Neural progenitor cell (in vitro differentiated cells): ENCODE results near the gene CDH11. TPM values are rescaled to one million over a fixed set of nuclear protein-coding genes. Genes with fewer than 3 reads are reported as not detected.

Source experiments
- DNase-seq: peaks from one replicate; pipeline ENCODE4 v3.0.0-alpha.2; 2016; ENCODE audit warnings: low spot score
- H2AFZ ChIP-seq: fragments of 200-600 bp; sonication (generic); replicated peaks from 2 replicates; pipeline ENCODE4 v1.6.1; 2016; ENCODE audit warnings: antibody characterized with exemption
- H3F3A ChIP-seq: fragments of 200-600 bp; sonication (generic); 2 replicates; pipeline ENCODE4 v1.6.1; 2016; ENCODE audit warnings: antibody characterized with exemption, low read depth
- H3K27ac ChIP-seq: fragments of 200-600 bp; sonication (generic); 2 replicates; pipeline ENCODE4 v1.5.1; 2016; ENCODE audit warnings: mild to moderate bottlenecking
- H3K27me3 ChIP-seq: fragments of 200-600 bp; sonication (generic); 2 replicates; pipeline ENCODE4 v1.6.1; 2016; ENCODE audit warnings: mild to moderate bottlenecking, moderate library complexity
- H3K36me3 ChIP-seq: fragments of 200-600 bp; sonication (generic); 2 replicates; pipeline ENCODE4 v1.5.1; 2016
- H3K4me1 ChIP-seq: fragments of 200-600 bp; sonication (generic); 2 replicates; pipeline ENCODE4 v1.6.1; 2016; ENCODE audit warnings: mixed run types
- H3K4me2 ChIP-seq: fragments of 200-600 bp; sonication (generic); 2 replicates; pipeline ENCODE4 v1.6.1; 2016
- H3K4me3 ChIP-seq: fragments of 200-600 bp; sonication (generic); 2 replicates; pipeline ENCODE4 v1.5.1; 2016
- H3K79me2 ChIP-seq: fragments of 200-600 bp; sonication (generic); 2 replicates; pipeline ENCODE4 v1.6.1; 2016; ENCODE audit warnings: low read depth
- H3K9ac ChIP-seq: fragments of 200-600 bp; sonication (generic); 2 replicates; pipeline ENCODE4 v1.6.1; 2016
- H3K9me3 ChIP-seq: fragments of 200-600 bp; sonication (generic); 2 replicates; pipeline ENCODE4 v1.5.1; 2016; ENCODE audit warnings: low read depth
- H4K20me1 ChIP-seq: fragments of 200-600 bp; sonication (generic); 2 replicates; pipeline ENCODE4 v1.6.1; 2016; ENCODE audit warnings: low read depth
- H3K27ac Mint-ChIP-seq: 3 replicates; pipeline ENCODE4 v1.8.0; 2021; ENCODE audit warnings: mixed read lengths
- H3K27me3 Mint-ChIP-seq: 2 replicates; pipeline ENCODE4 v1.8.0; 2022; ENCODE audit warnings: low read depth, mild to moderate bottlenecking, inconsistent platforms, moderate library complexity, mixed read lengths; ENCODE audit not compliant: insufficient read depth
- H3K36me3 Mint-ChIP-seq: 3 replicates; pipeline ENCODE4 v1.8.0; 2021; ENCODE audit warnings: mixed read lengths
- H3K4me1 Mint-ChIP-seq: 3 replicates; pipeline ENCODE4 v1.8.0; 2021; ENCODE audit warnings: mixed read lengths
- H3K4me3 Mint-ChIP-seq: 3 replicates; pipeline ENCODE4 v1.8.0; 2021; ENCODE audit warnings: mild to moderate bottlenecking, moderate library complexity, mixed read lengths
- H3K9me3 Mint-ChIP-seq: 3 replicates; pipeline ENCODE4 v1.8.0; 2020; ENCODE audit warnings: mixed read lengths
- EZH2 ChIP-seq: fragments of 200-600 bp; sonication (generic); IDR thresholded peaks from 2 replicates; pipeline ENCODE4 v1.6.1; 2017; ENCODE audit warnings: antibody characterized with exemption, mild to moderate bottlenecking, moderate library complexity
- EZH2phosphoT487 ChIP-seq: fragments of 200-600 bp; sonication (generic); IDR thresholded peaks from 2 replicates; pipeline ENCODE4 v1.6.1; 2017; ENCODE audit warnings: antibody characterized with exemption
- total RNA-seq: library from RNA; depleted of rRNA; stranded (reverse); fragments of >200 nt; gene quantifications from 2 replicates; pipeline ENCODE4 v1.2.3, GENCODE V29; 2015; ENCODE audit warnings: low replicate concordance
- TF ChIP-seq, protein P1 (sequence below): fragments of 200-600 bp; sonication (generic); IDR thresholded peaks from 2 replicates; pipeline ENCODE4 v1.5.1; 2017; ENCODE audit warnings: antibody characterized with exemption, mild to moderate bottlenecking

Gene CDH11
- total RNA-seq, 1 donor from 2014 or later: 98.5 TPM

DNA sequence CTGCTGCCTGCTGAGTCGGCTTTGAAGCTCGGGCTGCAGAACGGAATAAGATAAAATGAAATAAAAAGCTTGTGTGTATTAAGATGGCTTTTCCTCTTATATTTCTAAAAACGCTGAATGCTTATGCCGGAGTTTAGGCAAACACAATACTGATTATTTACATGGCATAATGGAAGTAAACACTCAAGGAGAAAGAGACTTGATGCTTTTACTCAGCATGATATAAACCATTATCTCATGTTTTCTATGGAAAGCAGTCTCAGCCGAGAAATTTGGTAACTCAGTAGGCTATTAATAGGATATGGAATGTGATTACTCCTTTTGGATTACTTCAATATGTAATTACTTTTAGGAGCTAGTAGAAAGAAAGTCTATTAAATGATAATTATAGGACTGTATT is 153.3 kb downstream of the CDH11 start:
- Mint-ChIP-seq H3K36me3 (peaks cover 7% of the 10 kb centered on the region), H3K27ac (no peak overlapping the region), H3K27me3 (no peaks in the 10 kb centered on the region), H3K4me3 (no peak overlapping the region), H3K9me3 (no peaks in the 10 kb centered on the region), H3K4me1 (peaks cover 3% of the 10 kb centered on the region)
- no peak for DNase-seq
- Histone ChIP-seq H3K9me3 (no peaks in the 10 kb centered on the region), H3K36me3 (peaks cover 12% of the 10 kb centered on the region), H3K27me3 (no peaks in the 10 kb centered on the region), H3K4me3 (no peak overlapping the region), H3K4me1 (no peaks in the 10 kb centered on the region), H3F3A (no peaks in the 10 kb centered on the region), H3K27ac (no peak overlapping the region), H4K20me1 (no peaks in the 10 kb centered on the region), H3K79me2 (no peaks in the 10 kb centered on the region), H3K4me2 (no peak overlapping the region), H3K9ac (no peak overlapping the region), H2AFZ (no peak overlapping the region)
- TF ChIP-seq EZH2phosphoT487: no peak

DNA sequence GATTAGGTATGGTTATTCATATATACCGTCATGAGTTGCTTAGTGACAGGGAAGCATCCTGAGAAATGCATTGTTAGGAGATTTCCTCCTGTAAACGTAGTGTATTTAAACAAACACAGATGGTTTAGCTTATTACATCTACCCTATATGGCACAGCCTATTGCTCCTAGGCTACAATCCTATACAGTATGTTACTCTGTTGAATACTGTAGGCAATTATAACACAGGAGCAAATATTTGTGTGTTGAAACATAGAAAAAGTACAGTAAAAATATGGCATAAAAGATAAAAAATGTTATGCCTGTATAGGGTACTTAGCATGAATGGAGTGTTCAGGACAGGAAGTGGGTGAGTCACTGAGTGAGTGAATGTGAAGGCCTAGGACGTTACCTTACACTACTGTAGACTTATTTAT is 157.7 kb downstream of the CDH11 start:
- Mint-ChIP-seq H3K36me3 (peaks cover 2% of the 10 kb centered on the region), H3K27ac (no peak overlapping the region), H3K9me3 (no peaks in the 10 kb centered on the region), H3K27me3 (no peaks in the 10 kb centered on the region), H3K4me3 (no peak overlapping the region), H3K4me1 (peaks cover 3% of the 10 kb centered on the region)
- Histone ChIP-seq H3F3A (no peaks in the 10 kb centered on the region), H3K9me3 (no peaks in the 10 kb centered on the region), H3K4me1 (no peaks in the 10 kb centered on the region), H3K36me3 (no peaks in the 10 kb centered on the region), H3K27ac (no peak overlapping the region), H3K27me3 (no peaks in the 10 kb centered on the region), H3K79me2 (no peaks in the 10 kb centered on the region), H4K20me1 (no peaks in the 10 kb centered on the region), H3K4me2 (no peak overlapping the region), H3K4me3 (no peak overlapping the region), H2AFZ (no peak overlapping the region), H3K9ac (no peak overlapping the region)
- TF ChIP-seq EZH2phosphoT487: no peak
- TF ChIP-seq, protein P1, sequence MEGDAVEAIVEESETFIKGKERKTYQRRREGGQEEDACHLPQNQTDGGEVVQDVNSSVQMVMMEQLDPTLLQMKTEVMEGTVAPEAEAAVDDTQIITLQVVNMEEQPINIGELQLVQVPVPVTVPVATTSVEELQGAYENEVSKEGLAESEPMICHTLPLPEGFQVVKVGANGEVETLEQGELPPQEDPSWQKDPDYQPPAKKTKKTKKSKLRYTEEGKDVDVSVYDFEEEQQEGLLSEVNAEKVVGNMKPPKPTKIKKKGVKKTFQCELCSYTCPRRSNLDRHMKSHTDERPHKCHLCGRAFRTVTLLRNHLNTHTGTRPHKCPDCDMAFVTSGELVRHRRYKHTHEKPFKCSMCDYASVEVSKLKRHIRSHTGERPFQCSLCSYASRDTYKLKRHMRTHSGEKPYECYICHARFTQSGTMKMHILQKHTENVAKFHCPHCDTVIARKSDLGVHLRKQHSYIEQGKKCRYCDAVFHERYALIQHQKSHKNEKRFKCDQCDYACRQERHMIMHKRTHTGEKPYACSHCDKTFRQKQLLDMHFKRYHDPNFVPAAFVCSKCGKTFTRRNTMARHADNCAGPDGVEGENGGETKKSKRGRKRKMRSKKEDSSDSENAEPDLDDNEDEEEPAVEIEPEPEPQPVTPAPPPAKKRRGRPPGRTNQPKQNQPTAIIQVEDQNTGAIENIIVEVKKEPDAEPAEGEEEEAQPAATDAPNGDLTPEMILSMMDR: no peak
- no peak for TF ChIP-seq EZH2
- no peak for DNase-seq

DNA sequence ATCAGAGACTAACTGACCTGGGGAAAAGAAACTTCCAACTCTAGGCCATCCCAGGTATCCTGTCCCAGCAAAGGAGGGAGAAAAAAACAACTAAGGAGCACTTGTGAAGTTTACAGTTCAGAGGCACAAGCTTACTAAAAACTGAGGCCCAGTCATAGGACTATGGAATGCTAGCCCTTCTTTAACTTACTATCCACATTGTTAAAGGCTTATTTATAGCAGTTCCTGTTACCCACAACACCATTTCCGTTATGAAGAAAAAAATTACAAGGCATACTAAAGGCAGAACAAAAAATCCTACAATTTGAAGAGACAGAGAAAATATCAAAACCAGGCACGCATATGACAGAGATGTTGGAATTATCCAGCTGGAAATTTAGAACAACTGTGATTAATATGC is 159.1 kb downstream of the CDH11 start:
- H3K27ac ChIP-seq: no peak overlapping the region
- H3K79me2 ChIP-seq: no peaks in the 10 kb centered on the region
- no peak overlapping the region for H3K9ac ChIP-seq
- no peak for DNase-seq
- no peak overlapping the region for H3K4me3 Mint-ChIP-seq
- H3K27ac Mint-ChIP-seq: no peak overlapping the region
- no peaks in the 10 kb centered on the region for H3K36me3 ChIP-seq
- peaks cover 2% of the 10 kb centered on the region for H3K36me3 Mint-ChIP-seq
- no peaks in the 10 kb centered on the region for H3K27me3 Mint-ChIP-seq
- H3K9me3 Mint-ChIP-seq: no peaks in the 10 kb centered on the region
- no peaks in the 10 kb centered on the region for H4K20me1 ChIP-seq
- H3F3A ChIP-seq: no peaks in the 10 kb centered on the region
- no peak overlapping the region for H3K4me3 ChIP-seq
- H3K4me1 Mint-ChIP-seq: no peaks in the 10 kb centered on the region
- TF ChIP-seq, protein P1: no peak
- TF ChIP-seq EZH2 (no peak), EZH2phosphoT487 (no peak)
- no peaks in the 10 kb centered on the region for H3K4me1 ChIP-seq
- H2AFZ ChIP-seq: no peak overlapping the region
- H3K9me3 ChIP-seq: no peaks in the 10 kb centered on the region
- H3K27me3 ChIP-seq: no peaks in the 10 kb centered on the region
- H3K4me2 ChIP-seq: no peak overlapping the region

DNA sequence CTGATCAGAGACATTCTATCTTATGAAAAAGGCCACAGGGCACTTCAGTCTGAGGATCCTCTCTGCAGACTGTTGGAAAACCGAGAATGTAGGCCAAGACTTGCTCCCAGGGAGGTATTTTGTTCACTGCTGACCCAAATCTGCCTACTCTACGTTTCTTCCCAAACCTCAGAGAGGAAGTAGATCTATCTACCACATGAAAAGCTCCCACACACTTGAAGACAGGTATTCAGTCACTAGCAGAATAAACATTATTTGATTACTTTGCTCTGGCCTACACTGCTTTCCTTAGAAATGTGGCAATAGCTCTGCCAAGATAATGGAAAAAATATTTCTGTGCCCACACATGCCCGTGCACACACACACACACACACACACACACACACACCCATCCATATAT is 164.6 kb downstream of the CDH11 start:
- no peak overlapping the region for H3K27ac ChIP-seq
- H3K9ac ChIP-seq: no peak overlapping the region
- no peaks in the 10 kb centered on the region for H3F3A ChIP-seq
- H3K36me3 Mint-ChIP-seq: no peaks in the 10 kb centered on the region
- no peaks in the 10 kb centered on the region for H3K27me3 ChIP-seq
- H3K9me3 ChIP-seq: no peaks in the 10 kb centered on the region
- no peaks in the 10 kb centered on the region for H4K20me1 ChIP-seq
- H3K4me3 Mint-ChIP-seq: no peak overlapping the region
- no peak for DNase-seq
- H3K9me3 Mint-ChIP-seq: no peaks in the 10 kb centered on the region
- no peak overlapping the region for H3K4me3 ChIP-seq
- no peaks in the 10 kb centered on the region for H3K36me3 ChIP-seq
- H3K79me2 ChIP-seq: no peaks in the 10 kb centered on the region
- no peak overlapping the region for H2AFZ ChIP-seq
- H3K27ac Mint-ChIP-seq: no peak overlapping the region
- TF ChIP-seq, protein P1: no peak
- TF ChIP-seq EZH2 (no peak), EZH2phosphoT487 (no peak)
- no peaks in the 10 kb centered on the region for H3K4me1 Mint-ChIP-seq
- H3K4me1 ChIP-seq: no peaks in the 10 kb centered on the region
- H3K4me2 ChIP-seq: no peak overlapping the region
- H3K27me3 Mint-ChIP-seq: no peaks in the 10 kb centered on the region
